GM20000 (cell line): Measurements from ENCODE around the gene CHST11.

Experiments used
- DNase-seq: peaks from one replicate; pipeline ENCODE4 v3.0.0; 2012; ENCODE audit warnings: low spot score
- TF ChIP-seq, protein P1 (sequence below): IDR thresholded peaks from 2 replicates; pipeline ENCODE4 v1.5.1; 2012; ENCODE audit warnings: mild to moderate bottlenecking, control low read depth; ENCODE audit errors: extremely low read depth, missing control alignments

The CHST11 gene

DNA sequence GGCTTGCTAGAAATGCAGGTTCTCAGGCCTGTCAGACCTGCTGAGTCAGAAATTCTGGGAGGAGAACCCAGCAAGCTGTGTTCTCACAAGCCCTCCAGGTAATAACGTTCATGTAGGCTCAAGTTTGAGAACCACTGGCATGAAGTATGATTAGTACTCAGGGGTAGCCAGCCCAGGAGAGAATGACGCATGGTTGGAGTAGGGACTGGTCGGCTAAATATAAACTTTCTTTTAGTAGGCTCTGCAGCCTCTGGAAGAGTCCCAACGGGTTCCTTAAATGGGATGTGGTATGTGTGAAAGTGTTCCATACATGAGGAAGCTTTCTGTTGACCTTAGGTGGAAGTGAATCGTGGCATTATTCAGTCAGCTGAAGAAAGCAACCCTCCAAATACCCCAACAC, 292.0 kb downstream of the CHST11 start:
- TF ChIP-seq, protein P1, sequence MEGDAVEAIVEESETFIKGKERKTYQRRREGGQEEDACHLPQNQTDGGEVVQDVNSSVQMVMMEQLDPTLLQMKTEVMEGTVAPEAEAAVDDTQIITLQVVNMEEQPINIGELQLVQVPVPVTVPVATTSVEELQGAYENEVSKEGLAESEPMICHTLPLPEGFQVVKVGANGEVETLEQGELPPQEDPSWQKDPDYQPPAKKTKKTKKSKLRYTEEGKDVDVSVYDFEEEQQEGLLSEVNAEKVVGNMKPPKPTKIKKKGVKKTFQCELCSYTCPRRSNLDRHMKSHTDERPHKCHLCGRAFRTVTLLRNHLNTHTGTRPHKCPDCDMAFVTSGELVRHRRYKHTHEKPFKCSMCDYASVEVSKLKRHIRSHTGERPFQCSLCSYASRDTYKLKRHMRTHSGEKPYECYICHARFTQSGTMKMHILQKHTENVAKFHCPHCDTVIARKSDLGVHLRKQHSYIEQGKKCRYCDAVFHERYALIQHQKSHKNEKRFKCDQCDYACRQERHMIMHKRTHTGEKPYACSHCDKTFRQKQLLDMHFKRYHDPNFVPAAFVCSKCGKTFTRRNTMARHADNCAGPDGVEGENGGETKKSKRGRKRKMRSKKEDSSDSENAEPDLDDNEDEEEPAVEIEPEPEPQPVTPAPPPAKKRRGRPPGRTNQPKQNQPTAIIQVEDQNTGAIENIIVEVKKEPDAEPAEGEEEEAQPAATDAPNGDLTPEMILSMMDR = no peak

DNA sequence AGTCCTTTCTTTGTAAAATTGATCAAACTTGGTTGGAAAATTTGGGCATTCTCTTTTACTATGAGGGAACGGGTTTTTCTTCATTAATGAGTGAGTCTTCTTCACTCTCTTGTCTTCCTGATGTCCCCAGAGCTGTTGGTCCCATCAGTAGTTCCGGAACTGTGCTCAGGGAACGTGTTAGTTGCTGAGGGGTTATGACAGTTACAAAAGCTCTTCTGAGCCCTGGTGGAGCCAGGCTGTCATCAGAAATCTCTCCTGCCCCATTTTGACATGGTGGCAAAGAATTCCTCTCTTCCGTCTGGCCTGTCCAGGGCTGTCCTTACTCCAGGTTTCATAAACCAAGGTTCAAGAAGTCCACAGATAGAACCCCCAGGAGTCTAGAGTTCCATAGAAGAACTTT, 292.8 kb downstream of the CHST11 start:
- TF ChIP-seq, protein P1 = no peak
- no peak for DNase-seq

More for the DNA sequence above, 292.0 kb downstream of the CHST11 start:
- DNase-seq = no peak

DNA sequence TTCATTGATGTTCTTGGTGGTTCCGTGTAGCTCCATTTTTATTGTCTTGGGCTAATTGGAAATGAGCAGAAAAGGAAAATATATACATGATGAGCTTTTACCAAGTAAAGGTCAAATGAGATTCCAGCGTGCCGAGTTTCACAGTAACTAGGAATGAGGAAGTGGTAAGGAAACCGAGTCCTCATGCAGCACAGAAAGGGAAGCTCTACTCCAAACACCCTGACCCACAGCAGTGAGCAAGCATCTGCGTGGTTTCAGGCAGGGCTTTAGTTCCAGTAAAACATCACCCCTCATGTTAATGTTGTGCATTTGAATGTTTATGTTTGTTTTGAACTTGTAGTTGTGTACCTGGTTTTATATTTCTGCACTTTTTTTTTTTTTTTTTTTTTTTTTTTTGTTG, 293.3 kb downstream of the CHST11 start:
- TF ChIP-seq, protein P1 = no peak
- peak; percentile 36 for DNase-seq

DNA sequence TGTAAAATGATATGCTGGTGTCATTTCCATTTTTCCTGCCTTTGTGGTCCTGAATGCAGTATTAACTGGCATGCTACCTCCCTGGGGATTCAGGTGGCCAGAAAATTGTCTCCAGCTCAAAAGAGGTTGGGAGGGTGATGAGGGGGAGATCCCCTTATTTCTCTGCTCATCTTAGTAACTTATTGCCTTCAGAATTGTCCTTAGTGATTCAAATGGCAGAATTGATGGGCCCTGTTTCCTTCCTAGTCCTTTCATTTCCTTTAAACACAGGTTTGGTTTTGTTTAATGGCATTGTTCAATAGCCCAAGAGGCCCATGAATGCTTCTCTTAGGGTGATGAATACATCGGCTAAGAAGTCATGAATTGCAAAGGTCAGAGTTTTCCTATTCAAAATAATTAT, 294.4 kb downstream of the CHST11 start:
- no peak for DNase-seq

DNA sequence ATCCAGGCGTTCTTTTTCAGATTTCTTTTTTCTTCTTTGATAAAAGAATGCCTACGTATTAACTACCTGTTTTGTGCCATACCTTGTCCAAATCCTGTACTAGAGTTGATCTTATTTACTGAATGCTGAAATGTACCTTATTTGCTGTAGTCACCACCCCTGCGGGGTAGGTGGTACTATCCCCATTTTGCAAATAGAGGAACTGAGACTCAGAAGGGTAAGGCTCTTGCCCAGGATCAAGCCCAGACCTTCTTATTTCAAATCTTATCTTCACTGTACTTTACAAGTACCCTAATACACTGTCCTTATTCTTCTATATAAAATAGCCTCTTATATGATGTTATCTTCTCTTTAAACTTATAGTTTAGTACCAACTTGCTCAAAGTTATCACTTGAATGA, 294.8 kb downstream of the CHST11 start:
- TF ChIP-seq, protein P1 = no peak
- DNase-seq = peak; percentile 38

More for the DNA sequence above, 294.4 kb downstream of the CHST11 start:
- TF ChIP-seq, protein P1 = no peak

DNA sequence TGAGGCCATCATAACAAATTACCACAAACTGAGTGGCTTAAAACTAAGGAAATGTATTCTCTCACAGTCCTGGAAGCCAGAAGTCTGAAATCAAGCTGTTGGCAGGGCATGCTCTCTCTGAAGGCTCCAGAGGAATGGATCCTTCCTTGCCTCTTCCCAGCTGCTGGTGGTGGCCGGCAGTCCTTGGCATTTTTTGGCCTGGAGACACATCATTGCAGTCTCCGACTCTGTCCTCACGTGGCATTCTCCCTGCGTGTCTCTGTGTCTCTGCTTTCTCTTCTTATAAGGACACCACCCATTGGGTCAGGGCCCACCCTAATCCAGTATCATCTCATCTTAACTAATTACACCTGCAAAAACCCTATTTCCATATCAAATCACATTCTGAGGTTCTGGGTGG, 295.3 kb downstream of the CHST11 start:
- TF ChIP-seq, protein P1 = no peak
- DNase-seq = no peak

DNA sequence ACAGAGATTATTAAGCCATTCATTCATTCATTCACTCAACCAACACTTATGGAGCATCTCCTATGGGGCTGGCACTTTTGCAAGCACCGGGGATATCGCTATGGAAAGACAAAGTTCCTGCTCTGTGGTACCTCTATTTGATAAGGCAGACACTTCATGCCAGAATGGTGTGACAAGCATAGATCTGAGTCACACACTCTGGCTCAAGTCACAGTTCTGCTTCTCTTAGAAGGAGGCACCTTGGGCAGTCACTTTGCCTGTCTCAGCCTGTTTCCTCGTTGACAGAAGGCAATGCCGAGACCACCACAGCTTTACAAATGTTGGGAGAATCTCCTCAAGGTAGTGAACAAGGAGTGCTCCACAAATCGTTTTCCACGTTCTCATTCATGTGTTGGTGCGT, 296.1 kb downstream of the CHST11 start:
- TF ChIP-seq, protein P1 = no peak
- DNase-seq = no peak
